HEK293 (cell line): Measurements from ENCODE around the gene METTL26.
A peak's percentile ranks its signal among the peaks of the same experiment; 100 is the strongest.

ENCODE experiments used
- CTCF ChIA-PET: fragments of 350-600 bp; formaldehyde crosslinking; extraction: SDS; loops from one replicate; lab custom pipeline; 2021; ENCODE audit warnings: antibody characterized with exemption; lab: Yijun Ruan, JAX
- POLR2A ChIA-PET: fragments of 300-600 bp; formaldehyde crosslinking; extraction: SDS; loops from one replicate; lab custom pipeline; 2020; ENCODE audit warnings: antibody characterized with exemption, inconsistent platforms; lab: Yijun Ruan, JAX
- H3K27ac ChIP-seq: fragments of 200-500 bp; sonication (Bioruptor generic); 2 replicates; pipeline ENCODE4 v1.5.1; 2014; ENCODE audit warnings: low read depth, low read length, control low read depth, inconsistent platforms; ENCODE audit errors: extremely low read depth
- H3K36me3 ChIP-seq, 2 experiments: fragments of 200-500 bp in 1 of 2; sonication (Bioruptor generic) in 1 of 2; 1 replicate in 1 of 2; 2 replicates in 1 of 2; pipeline ENCODE4 v1.5.1; 2014 to 2017; ENCODE audit warnings: inconsistent platforms in 2 of 2, low read length in 2 of 2; ENCODE audit not compliant: control insufficient read depth in 2 of 2, insufficient read depth in 1 of 2
- H3K4me1 ChIP-seq: fragments of 200-500 bp; sonication (Bioruptor generic); 2 replicates; pipeline ENCODE4 v1.5.1; 2014; ENCODE audit warnings: mild to moderate bottlenecking, low read length, inconsistent platforms; ENCODE audit not compliant: control insufficient read depth, insufficient read depth
- H3K4me3 ChIP-seq: 2 replicates; pipeline ENCODE4 v1.5.1; 2011; ENCODE audit warnings: low read depth, mild to moderate bottlenecking, control low read depth, low read length, moderate library complexity
- H3K9me3 ChIP-seq: fragments of 200-500 bp; sonication (Bioruptor generic); 2 replicates; pipeline ENCODE4 v1.5.1; 2014; ENCODE audit warnings: low read depth, low read length, inconsistent platforms; ENCODE audit not compliant: control insufficient read depth, insufficient read depth
- AEBP2 ChIP-seq: fragments of 450-650 bp; formaldehyde crosslinking; IDR thresholded peaks from 2 replicates; pipeline ENCODE4 v1.5.1; 2016; ENCODE audit warnings: missing biosample characterization, missing genetic modification characterization, borderline replicate concordance
- BCL11A ChIP-seq: fragments of 450-650 bp; formaldehyde crosslinking; IDR thresholded peaks from 2 replicates; pipeline ENCODE4 v1.5.1; 2016; ENCODE audit warnings: low read depth, missing biosample characterization, missing genetic modification characterization
- EGR2 ChIP-seq: fragments of 450-650 bp; formaldehyde crosslinking; IDR thresholded peaks from 2 replicates; pipeline ENCODE4 v1.5.1; 2016; ENCODE audit warnings: low read depth, missing biosample characterization, missing genetic modification characterization
- KLF10 ChIP-seq: fragments of 450-650 bp; IDR thresholded peaks from 2 replicates; pipeline ENCODE4 v1.5.1; 2018; ENCODE audit warnings: missing biosample characterization, mild to moderate bottlenecking, missing genetic modification characterization
- REST ChIP-seq: fragments of 450-650 bp; formaldehyde crosslinking; IDR thresholded peaks from 2 replicates; pipeline ENCODE4 v1.5.1; 2016; ENCODE audit warnings: missing biosample characterization, missing genetic modification characterization
- ZBTB17 ChIP-seq: fragments of 450-650 bp; formaldehyde crosslinking; IDR thresholded peaks from 2 replicates; pipeline ENCODE4 v1.5.1; 2016; ENCODE audit warnings: missing biosample characterization, missing genetic modification characterization
- ZFHX2 ChIP-seq: fragments of 450-650 bp; formaldehyde crosslinking; conservative IDR thresholded peaks from 2 replicates; pipeline ENCODE4 v1.5.1; 2016; ENCODE audit warnings: missing biosample characterization, missing genetic modification characterization
- ZIC2 ChIP-seq: fragments of 450-650 bp; formaldehyde crosslinking; IDR thresholded peaks from 2 replicates; pipeline ENCODE4 v1.5.1; 2016; ENCODE audit warnings: missing biosample characterization, missing genetic modification characterization
- ZNF146 ChIP-seq: fragments of 450-650 bp; formaldehyde crosslinking; IDR thresholded peaks from 2 replicates; pipeline ENCODE4 v1.5.1; 2016; ENCODE audit warnings: missing biosample characterization, missing genetic modification characterization
- ZNF175 ChIP-seq: fragments of 450-650 bp; formaldehyde crosslinking; IDR thresholded peaks from 2 replicates; pipeline ENCODE4 v1.5.1; 2016; ENCODE audit warnings: missing biosample characterization, missing genetic modification characterization
- ZNF24 ChIP-seq: fragments of 450-650 bp; formaldehyde crosslinking; IDR thresholded peaks from 2 replicates; pipeline ENCODE4 v1.5.1; 2016; ENCODE audit warnings: missing biosample characterization, missing genetic modification characterization
- ZNF266 ChIP-seq: fragments of 450-650 bp; formaldehyde crosslinking; IDR thresholded peaks from 2 replicates; pipeline ENCODE4 v1.5.1; 2016; ENCODE audit warnings: missing biosample characterization, missing genetic modification characterization, low read depth
- ZNF335 ChIP-seq: fragments of 450-650 bp; formaldehyde crosslinking; conservative IDR thresholded peaks from 2 replicates; pipeline ENCODE4 v1.5.1; 2016; ENCODE audit warnings: missing biosample characterization, missing genetic modification characterization
- ZNF621 ChIP-seq: fragments of 450-650 bp; formaldehyde crosslinking; IDR thresholded peaks from 2 replicates; pipeline ENCODE4 v1.5.1; 2017; ENCODE audit warnings: missing biosample characterization, missing genetic modification characterization
- ZNF624 ChIP-seq: fragments of 450-650 bp; formaldehyde crosslinking; IDR thresholded peaks from 2 replicates; pipeline ENCODE4 v1.5.1; 2017; ENCODE audit warnings: missing biosample characterization, missing genetic modification characterization
- ZNF654 ChIP-seq: fragments of 450-650 bp; formaldehyde crosslinking; IDR thresholded peaks from 2 replicates; pipeline ENCODE4 v1.5.1; 2016; ENCODE audit warnings: low read depth, missing biosample characterization, missing genetic modification characterization
- ZSCAN5A ChIP-seq: fragments of 450-650 bp; formaldehyde crosslinking; IDR thresholded peaks from 2 replicates; pipeline ENCODE4 v1.5.1; 2016; ENCODE audit warnings: missing biosample characterization, missing genetic modification characterization
- TF ChIP-seq, protein P1 (sequence below): fragments of 450-650 bp; IDR thresholded peaks from 2 replicates; pipeline ENCODE4 v1.5.1; 2018; ENCODE audit warnings: missing biosample characterization, missing genetic modification characterization
- TF ChIP-seq, protein P2 (sequence below): fragments of 450-650 bp; formaldehyde crosslinking; IDR thresholded peaks from 2 replicates; pipeline ENCODE4 v1.5.1; 2016; ENCODE audit warnings: missing biosample characterization, missing genetic modification characterization
- TF ChIP-seq, protein P3 (sequence below): fragments of 450-650 bp; formaldehyde crosslinking; IDR thresholded peaks from 2 replicates; pipeline ENCODE4 v1.5.1; 2016; ENCODE audit warnings: missing biosample characterization, missing genetic modification characterization

Gene METTL26

DNA sequence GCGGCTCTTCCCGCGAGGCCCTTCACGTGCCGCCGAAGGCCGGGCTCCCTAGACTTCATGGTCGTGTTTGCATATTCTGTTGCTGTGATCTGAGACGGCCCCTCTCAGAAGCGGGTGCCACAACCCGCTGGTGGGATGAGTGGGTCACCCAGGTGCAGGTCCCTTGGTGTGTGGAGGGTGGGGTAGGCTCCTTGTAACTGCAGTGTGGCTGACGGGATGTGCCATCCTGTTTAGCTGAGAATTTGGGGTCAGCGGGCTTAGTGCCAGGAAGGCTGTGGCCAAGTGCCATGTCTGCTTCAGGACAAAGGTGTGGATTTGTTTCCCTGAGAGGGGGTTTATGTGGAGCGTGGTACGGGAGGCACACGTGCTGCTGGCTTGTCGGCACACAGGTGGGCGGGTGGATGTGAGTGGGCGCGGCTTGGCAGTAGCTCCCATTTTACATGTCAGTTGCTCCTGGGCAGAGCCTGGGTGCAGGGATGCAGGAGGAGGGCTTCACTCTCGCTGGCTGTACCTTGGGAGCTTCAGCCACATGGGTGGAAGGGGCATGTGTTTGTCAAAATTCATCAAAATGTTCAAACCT is 14.5 kb downstream of the METTL26 start:
- Histone ChIP-seq H3K9me3 (no peaks in the 10 kb centered on the region), H3K4me1 (no peaks in the 10 kb centered on the region; the same call in 1 of the 2 replicates), H3K36me3 (no peaks in the 10 kb centered on the region), H3K4me3 (no peak overlapping the region), H3K27ac (no peak overlapping the region)
- CTCF ChIA-PET: interaction anchor here (0.8 to 1.2 kb wide), 4 partner anchors 12 to 504 kb away, joined by 3 to 4 read pairs (median 4); no protein-coding TSS in a partner anchor
- TF ChIP-seq AEBP2 (no peak), EGR2 (tag by site-specific recombination) (peak; percentile 32; the same call in 1 of the 2 replicates), ZFHX2 (tag by site-specific recombination) (peak; percentile 69)
- POLR2A ChIA-PET: interaction anchor here (0.6 to 1.8 kb wide), 3 partner anchors 14 to 38 kb away, joined by 3 to 9 read pairs (median 5); partner anchors contain the start of gene METTL26

- Histone ChIP-seq H3K4me3 (no peak overlapping the region), H3K36me3 (no peaks in the 10 kb centered on the region), H3K9me3 (no peaks in the 10 kb centered on the region), H3K4me1 (no peaks in the 10 kb centered on the region; the same call in 1 of the 2 replicates), H3K27ac (no peak overlapping the region)
- TF ChIP-seq ZNF146: no peak
- TF ChIP-seq ZIC2 (tag by site-specific recombination): 0 out of 2 replicates have a peak, but pooled peaks have one; percentile 5
- TF ChIP-seq KLF10 (tag by site-specific recombination): no peak
- TF ChIP-seq BCL11A (tag by site-specific recombination): no peak
- TF ChIP-seq ZNF175: no peak
- TF ChIP-seq, protein P1, sequence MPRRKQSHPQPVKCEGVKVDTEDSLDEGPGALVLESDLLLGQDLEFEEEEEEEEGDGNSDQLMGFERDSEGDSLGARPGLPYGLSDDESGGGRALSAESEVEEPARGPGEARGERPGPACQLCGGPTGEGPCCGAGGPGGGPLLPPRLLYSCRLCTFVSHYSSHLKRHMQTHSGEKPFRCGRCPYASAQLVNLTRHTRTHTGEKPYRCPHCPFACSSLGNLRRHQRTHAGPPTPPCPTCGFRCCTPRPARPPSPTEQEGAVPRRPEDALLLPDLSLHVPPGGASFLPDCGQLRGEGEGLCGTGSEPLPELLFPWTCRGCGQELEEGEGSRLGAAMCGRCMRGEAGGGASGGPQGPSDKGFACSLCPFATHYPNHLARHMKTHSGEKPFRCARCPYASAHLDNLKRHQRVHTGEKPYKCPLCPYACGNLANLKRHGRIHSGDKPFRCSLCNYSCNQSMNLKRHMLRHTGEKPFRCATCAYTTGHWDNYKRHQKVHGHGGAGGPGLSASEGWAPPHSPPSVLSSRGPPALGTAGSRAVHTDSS (tag by site-specific recombination): no peak
- TF ChIP-seq EGR2 (tag by site-specific recombination): no peak
- TF ChIP-seq ZSCAN5A: no peak
- TF ChIP-seq, protein P2, sequence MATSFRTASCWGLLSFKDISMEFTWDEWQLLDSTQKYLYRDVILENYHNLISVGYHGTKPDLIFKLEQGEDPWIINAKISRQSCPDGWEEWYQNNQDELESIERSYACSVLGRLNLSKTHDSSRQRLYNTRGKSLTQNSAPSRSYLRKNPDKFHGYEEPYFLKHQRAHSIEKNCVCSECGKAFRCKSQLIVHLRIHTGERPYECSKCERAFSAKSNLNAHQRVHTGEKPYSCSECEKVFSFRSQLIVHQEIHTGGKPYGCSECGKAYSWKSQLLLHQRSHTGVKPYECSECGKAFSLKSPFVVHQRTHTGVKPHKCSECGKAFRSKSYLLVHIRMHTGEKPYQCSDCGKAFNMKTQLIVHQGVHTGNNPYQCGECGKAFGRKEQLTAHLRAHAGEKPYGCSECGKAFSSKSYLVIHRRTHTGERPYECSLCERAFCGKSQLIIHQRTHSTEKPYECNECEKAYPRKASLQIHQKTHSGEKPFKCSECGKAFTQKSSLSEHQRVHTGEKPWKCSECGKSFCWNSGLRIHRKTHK: no peak
- peak; percentile 90 for TF ChIP-seq ZBTB17 (tag by site-specific recombination)
- TF ChIP-seq ZNF624: no peak
- no peak for TF ChIP-seq REST
- TF ChIP-seq ZNF24: no peak
- TF ChIP-seq ZNF621: no peak
- TF ChIP-seq, protein P3, sequence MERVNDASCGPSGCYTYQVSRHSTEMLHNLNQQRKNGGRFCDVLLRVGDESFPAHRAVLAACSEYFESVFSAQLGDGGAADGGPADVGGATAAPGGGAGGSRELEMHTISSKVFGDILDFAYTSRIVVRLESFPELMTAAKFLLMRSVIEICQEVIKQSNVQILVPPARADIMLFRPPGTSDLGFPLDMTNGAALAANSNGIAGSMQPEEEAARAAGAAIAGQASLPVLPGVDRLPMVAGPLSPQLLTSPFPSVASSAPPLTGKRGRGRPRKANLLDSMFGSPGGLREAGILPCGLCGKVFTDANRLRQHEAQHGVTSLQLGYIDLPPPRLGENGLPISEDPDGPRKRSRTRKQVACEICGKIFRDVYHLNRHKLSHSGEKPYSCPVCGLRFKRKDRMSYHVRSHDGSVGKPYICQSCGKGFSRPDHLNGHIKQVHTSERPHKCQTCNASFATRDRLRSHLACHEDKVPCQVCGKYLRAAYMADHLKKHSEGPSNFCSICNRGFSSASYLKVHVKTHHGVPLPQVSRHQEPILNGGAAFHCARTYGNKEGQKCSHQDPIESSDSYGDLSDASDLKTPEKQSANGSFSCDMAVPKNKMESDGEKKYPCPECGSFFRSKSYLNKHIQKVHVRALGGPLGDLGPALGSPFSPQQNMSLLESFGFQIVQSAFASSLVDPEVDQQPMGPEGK (tag by site-specific recombination): no peak
- no peak for TF ChIP-seq ZNF335
- TF ChIP-seq ZNF654 (tag by site-specific recombination): no peak
- no peak for TF ChIP-seq ZNF266
- ChIA-PET CTCF (interaction anchor here (0.6 to 1.0 kb wide), 4 partner anchors 10 to 1383 kb away, joined by 3 to 4 read pairs (median 4); no protein-coding TSS in a partner anchor), POLR2A (interaction anchor here (0.6 to 1.8 kb wide), 4 partner anchors 15 to 37 kb away, joined by 3 to 9 read pairs (median 4); partner anchors contain the start of gene METTL26)
Observed at GRCh38 chr16:620700-621525, 15.2 kb downstream of the METTL26 start.
